A549 treated with AZD9567 at 1 μM for 4 hours (cell line): ENCODE data around the gene MRPL42. TPM values are rescaled to one million over a fixed set of nuclear protein-coding genes. Genes with fewer than 3 reads are reported as not detected.

Experiments
- total RNA-seq: library from RNA; stranded (reverse); fragments of 200-300 nt; extraction: Qiagen RNA extraction; gene quantifications from 5 replicates; pipeline ENCODE4 v1.2.3, GENCODE V29; 2022; ENCODE audit not compliant: insufficient read depth

The MRPL42 gene
- 46.9 to 55.8 TPM (median 53.3 TPM) in 5 replicates for total RNA-seq

DNA sequence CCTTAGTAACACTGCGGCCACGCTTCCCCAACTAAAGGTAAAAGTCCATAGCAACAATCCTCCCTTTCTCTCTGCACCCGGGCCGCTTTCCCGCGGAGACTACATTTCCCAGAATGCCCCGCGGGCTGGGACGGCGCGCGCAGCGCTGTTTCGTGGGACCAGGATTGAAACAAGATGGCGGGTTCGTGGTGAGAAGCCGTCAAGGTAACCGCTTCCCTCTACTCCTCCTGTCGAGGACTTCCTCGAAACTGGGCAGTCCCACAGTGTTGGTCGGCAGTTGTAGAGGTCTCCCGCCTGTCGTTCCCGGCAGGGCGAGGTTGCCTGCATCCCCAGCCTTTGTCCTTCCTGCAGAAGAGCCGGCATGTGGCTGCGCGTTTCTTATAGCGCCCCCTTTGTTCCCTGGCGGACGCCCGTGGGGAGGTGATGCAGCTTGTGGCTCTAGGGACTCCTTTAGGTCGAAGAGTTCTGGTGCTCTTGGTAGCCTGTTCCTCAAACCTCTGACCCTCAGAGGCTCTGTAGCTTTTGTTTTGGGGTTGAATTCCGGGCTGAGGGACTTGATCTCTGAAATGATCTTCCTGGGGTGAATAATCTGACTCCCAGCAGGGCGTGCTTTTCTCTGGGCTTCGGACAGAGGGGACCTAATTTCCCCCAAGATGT, at the start of gene MRPL42:
TSS of gene MRPL42 (plus strand) at position 164 of the 657 bp plus-strand sequence. CDS start 1,772 bp downstream, outside the sequence.

DNA sequence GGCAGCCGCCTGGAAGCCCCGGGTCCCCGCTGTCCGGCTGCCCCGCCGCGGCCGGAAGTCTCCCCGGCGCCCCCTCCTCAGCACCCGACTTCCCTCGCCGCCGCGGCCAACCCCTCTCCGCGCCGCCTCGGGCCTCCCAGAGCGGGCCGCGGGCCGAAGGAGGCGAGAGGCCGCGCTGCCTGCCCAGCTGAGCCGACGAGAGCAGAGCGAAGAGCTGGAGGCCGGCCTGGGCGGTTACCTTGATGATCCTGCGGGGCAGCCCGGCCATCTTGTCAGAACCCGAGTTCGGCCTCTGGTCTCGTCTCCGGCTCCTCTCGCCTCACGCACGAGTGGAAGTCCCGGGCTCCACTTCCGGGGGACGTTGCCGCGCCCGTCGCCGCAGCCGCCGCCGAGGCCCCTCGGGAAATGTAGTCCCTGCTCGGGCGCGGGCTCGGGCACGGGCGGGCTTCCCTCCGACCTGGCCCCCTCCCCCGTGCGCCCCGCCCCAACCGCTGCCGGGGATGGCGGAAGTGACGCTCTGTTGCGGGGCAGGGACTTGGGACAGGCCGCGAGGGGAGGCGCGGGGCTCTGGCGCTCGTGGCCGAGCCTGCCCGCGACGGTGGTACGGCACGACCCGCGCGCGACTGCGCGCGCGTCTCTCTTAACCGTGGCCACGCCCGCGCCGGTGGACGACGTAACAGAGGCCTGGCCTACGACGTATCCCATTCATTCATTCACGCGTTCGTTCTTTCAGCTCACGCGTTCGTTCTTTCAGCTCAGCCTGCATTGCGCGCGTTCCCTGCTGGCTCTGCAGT, 25.5 kb upstream of the MRPL42 start, which contains the start of gene UBE2N:
TSS of gene UBE2N (minus strand) at position 331 of the 794 bp plus-strand sequence. CDS start at position 268, 63 bp downstream.

Other genes starting within 250 kb of the MRPL42 start
- gene NUDT4, start 89.6 kb upstream of the MRPL42 start, total RNA-seq = 26.8 to 33.8 TPM (median 32.2 TPM) in 5 replicates
- 153 to 163 TPM (median 161 TPM) in 5 replicates for gene UBE2N, start 25.6 kb upstream of the MRPL42 start, total RNA-seq
- gene SOCS2, start 105.2 kb downstream of the MRPL42 start, total RNA-seq = 11.9 to 18.8 TPM (median 17.6 TPM) in 5 replicates
- gene CRADD, start 209.9 kb downstream of the MRPL42 start, total RNA-seq = 8.9 to 16.2 TPM (median 9.8 TPM) in 5 replicates